NCI-H1105 treated with DMSO at 0.1 percent for 48 hours (cell line): Measurements from ENCODE around the gene RBM17.
A peak's percentile ranks its signal among the peaks of the same experiment; 100 is the strongest.
"Not testable (repeated sequence)": the region's sequence is repeated elsewhere in the genome, so short reads cannot be mapped to it uniquely, and the experiment has no call there.

ENCODE experiments used
- DNase-seq: peaks from one replicate; lab custom pipeline; 2025; lab: John Stamatoyannopoulos, UW

Gene RBM17

DNA sequence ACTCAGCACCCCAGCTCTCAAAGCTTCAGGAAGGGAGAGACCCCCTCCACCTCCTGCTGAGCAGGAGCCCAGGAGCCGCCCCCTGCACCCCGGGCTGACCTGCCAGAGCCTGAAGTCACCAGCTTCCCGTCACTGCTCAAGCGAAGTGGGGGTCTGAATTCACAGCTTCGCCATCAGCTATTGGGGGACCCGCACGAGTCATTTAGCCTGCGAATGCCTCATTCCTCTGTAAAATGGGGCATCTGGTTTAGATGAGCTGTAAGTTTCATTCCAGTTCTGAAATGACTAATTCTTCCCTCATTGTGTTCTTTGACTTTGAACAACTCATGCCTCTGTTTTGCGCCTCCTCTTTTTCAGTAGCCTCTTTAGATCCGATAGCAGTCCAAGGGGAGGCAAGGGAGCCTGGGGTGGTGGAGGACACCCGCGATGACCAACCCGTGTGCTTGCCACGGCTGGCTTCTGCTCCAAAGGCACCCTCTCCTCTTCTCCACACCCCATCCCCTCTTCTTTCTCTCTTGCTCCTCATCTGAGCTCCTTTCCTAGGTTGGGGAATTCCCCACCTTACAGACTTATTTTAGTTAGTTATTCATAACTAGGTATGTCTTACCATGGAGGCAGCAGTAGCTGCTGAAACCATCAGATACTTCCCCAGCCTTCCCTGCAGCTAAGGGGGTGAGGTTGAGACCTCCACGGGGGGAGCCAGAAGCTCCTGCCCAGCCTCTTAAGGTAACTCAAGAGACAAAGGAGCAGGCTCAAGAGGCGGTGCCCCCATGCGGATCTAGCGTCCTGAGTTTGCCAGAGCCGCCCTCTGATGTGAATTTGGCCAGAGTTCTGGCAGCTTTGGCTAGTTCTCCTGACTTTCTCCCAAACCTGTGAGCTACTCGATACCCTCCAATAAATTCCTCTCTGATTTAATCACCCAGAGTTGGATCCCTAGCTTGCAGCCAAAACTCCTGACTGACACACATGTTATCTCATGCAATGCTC lies 47.7 kb downstream of the RBM17 start:
- no peak for DNase-seq

DNA sequence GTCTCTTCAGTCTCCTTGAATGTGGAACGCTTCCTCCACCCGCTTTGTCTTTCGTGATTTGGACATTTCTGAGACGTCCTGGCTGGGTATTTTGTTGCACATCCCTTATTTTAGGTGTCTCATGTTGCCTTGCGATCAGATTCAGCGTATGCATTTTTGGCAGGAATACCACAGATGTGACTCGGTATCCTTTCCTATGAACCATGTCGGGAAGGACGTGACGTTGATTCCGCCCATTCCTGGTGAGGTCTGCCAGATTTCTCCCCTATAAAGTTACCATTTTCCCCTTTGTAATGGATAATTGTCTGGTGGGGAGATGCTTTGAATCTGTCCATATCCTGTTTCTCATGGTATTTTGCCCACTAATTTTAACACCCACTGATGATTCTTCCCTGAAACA lies 49.6 kb downstream of the RBM17 start:
- no peak for DNase-seq

DNA sequence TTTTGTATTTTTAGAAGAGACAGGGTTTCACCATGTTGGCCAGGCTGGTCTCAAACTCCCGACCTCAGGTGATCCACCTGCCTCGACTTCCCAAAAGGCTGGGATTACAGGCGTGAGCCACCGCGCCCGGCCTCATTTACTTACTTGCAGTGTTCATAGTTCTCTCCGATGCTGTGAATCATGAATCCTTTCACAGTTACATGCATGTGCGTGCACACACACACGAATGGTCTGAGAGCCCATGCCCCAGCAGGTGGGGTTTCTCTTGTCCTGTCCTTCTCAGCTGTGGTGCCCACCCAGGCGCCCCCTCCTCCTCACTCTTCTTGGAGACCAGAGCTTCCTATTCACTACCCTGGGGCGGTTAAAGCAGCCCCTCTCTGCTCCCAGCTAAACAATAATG lies 50.6 kb downstream of the RBM17 start:
- no peak for DNase-seq

DNA sequence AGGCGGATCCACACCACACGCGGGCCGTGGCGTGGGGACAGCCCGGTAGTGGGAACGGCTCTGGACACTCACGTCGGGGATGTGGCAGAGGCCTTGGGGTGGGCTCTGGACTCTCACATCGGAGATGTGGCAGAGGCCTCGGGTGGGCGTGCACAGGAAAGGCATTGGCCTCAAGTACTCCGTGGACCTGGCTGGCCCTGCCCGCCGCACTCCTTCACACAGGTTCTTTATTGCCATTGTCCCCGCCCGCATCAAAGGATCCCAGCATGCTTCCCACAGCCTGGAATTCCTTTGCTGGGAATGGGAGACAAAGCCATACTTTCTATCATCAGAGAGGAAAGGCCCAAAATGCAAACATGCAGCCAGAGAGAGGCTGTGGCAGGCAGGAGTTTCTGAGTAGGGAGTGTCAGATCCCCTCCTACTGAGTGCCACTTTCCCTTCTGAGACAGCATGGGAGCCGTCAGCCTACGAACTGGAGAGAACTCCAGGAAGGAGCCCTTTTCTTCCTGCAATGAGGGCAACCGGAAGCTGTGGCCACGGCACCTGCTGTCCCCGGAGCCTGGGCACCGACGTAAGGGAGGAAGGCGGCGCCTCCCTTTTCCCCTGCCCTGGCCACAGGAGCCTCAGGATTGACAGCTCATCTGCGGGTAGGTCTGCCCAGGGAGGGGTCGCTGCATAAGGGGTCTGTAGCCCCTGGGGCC lies 51.5 kb downstream of the RBM17 start:
- no peak for DNase-seq

DNA sequence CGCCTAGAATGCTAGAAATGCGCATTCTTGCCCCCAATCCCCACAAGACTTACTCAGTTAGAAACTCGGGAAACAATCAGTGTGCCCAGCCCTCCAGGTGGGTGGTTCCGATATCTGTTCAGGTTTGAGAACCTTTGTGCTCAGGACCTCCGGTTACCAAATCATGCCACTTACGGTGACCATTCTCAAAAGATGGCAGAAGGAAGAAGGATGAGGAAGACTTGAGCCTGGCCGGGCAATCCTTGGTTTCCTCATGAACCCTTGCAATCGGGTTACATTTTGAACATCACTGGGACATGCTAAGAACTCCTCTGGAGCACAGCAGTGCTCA lies 52.1 kb downstream of the RBM17 start:
- no peak for DNase-seq

DNA sequence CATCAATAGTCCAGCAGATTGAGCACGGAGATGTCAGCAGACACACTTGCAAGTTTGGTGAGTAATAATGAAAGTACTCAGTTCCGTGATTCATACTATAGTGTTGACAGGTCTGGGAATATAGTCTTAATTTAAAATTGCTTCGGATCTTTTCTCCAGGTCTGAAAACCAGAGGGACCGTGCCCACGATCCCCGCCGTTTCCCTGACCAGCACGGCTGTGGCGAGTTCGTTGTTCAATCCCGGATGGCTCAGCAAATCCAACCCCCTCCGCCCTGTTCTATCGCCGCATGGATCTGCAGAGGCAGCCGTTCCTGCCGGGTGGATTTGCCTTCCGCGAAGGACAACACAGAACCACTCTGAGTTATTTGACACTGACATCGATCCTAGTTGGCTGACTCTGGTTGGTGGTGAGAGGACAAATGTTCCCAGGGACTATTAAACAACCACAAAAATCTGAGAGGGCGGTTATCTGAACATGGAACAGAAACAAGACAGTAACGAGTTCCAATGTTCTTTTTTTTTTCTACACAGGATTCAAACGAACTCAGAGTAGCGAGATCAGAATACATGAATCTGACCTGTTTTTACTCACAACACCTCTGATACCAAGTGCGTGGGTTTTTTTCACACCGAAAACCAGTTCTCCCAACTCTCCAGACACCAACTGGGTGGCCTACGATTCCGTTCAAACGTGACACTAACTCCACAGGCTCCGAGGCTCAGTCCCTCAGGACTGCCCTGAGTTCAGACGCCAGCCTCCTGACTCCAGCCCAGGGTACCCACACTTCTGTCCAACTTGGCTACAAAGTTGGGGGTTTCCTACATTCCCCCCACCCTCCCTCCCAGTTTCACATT lies 52.7 kb downstream of the RBM17 start:
- no peak for DNase-seq

DNA sequence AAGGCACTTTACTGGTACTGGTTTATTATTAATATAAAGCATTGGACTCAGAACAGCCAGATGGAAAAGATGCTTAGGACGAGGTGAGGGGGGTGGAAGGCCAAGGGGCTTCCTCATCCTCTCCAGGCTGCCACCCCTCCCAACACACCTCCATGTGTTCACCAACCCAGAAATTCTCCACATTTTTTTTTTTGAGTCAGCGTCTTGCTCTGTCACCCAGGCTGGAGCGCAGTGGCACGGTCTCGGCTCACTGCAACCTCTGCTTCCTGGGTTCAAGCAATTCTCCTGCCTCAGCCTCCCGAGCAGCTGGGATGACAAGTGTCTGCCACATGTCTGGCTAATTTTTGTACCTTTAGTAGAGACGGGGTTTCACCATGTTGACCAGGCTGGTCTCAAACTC lies 53.4 kb downstream of the RBM17 start:
- DNase-seq, result not testable (repeated sequence)

DNA sequence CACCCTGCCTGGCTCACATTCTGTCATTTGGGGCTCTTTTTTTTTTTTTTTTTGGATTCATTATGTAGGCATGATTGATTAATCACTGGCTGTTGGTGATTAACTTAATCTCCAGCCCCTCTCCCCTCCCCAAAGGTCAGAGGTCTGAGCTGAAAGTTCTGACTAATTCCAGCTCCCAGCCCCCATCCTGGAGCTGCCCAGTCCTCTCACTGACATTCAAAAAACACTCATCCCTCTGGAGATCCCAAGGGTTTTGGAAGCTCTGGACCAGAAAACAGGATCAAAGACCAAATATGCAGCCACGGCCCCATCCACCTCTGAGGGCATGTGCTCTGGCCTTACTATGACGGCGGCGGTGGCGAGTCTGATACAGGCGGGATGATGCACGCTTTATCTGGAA lies 53.8 kb downstream of the RBM17 start:
- DNase-seq, result no peak

DNA sequence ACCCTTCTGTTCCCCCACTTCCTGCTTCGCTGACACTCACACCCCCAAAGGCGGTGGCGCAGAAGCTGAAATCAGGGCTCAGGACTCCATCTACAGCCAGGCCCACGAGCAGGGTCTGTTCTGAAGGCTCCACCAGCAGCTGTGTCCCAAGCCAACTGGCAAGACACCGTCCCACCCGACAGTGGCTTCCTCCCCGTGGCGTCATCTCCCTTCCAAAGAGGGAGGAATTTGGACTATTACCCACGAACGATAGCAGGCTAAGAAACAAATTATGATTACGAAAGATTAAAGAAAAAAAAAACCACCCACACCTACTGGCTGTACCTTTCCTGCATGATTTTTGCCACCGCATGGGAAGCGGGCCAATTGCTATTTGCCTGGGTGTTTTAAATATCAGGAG lies 54.3 kb downstream of the RBM17 start:
- DNase-seq, result no peak

DNA sequence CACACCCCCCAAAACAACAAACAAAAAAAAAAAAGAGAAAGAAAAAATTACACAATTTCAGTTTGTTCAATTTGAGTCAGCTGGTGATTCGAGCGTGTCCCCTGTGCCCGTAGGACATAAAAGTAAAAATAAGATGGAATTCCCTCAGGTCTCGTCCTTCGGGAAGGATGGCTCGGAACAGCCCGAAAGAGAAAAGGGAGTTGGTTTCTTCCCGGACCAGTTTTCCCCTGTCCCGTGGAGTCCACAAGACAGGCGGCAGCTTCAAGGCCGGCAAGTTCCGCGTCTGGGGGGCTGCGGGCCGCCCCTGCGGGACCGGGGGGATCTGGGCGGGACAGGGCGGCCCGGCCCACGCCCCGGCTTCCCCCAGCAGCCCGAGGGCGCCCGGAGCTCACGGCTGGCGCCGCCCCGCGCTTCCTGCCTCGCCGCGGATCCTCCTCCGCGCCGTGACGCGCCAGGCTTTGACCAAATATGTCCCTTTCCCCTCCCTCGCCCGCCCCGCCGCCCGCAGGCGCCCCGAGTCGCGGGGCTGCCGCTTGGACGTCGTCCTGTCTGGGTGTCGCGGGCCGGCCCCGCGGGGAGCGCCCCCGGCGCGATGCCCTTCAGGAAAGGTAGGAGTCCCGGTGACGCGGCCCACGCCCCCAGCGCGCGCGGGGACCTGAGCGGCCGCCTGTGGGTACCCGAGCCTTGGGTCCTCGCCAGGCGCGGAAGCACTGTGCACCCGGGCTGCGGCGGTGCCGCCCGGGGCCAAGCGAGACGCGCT lies 55.8 kb downstream of the RBM17 start:
- peak; percentile 2 for DNase-seq

DNA sequence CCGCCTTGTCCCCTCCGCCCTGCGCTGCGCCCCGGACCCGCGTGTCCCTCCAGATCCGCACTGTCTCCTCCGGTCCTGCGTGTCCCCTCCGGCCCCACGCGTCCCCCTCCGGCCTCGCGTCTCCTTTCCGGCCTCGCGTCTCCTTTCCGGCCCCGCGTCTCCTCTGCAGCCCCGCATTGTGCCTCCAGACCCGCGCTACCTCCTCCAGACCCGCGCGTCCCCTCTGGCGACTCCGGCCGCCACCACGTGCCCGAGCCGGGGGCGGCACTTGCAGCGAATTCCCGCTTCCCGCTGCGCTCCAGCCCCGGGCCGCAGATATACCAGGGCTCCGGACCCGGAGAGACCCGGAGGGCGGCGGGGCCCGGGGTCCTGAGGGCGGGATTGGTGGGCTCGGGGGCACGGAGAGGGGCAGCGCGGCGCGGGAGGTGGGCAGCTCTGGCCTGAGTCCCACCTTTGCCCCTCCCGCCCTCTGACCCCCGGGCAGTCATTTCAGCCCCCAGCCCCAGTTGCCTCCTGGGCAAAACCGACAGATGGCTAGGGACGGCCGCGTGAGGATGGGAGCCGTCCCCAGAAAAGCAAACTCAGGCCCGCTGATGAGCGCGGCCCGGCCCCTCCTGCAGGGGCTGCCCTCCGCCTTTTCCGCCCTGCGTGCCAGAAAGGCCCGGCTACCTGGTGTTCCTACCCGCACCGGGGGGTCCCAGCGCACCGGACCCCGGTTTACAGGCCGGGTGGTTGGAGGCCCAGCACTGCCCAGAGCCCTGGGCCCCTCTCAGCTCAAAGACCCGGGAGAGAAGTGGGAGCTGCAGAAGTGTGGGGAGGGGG lies 56.5 kb downstream of the RBM17 start:
- no peak for DNase-seq

DNA sequence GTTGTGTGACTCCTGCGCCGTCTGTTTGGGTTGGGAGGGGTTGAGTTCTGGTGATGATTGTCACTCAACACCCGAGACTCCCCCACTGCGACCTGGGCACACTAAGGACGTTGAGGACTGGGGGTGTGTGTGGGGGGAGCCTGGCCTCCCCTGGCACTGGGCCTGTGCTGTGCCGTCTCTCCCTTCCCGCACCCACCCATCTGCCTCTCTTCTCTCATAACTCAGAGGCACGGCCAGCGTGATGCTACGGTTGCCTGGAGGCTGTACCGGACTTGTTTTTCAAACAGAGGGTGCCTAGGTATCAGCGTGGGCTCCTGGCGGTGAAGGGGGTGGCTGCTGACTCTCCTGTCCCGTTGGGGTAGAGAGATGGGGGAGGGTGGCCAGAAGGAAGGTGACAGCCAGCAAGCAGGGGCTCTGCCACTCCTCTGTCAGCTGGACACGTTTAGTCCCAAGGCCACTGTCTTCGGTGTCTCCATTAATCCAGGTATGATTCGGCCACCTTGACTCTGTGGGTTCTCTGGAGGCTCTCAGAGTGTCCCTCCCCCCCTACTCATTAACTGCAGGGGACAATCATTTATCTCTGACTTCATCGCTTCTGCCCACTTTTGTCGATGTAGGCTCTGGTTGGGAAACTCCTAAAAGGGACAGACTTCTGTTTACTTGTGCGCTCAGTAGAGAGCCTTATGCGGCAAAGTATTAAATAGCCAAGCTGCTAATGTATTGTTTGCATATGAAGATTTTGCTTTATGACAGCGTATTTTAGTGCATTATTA lies 57.4 kb downstream of the RBM17 start:
- no peak for DNase-seq

DNA sequence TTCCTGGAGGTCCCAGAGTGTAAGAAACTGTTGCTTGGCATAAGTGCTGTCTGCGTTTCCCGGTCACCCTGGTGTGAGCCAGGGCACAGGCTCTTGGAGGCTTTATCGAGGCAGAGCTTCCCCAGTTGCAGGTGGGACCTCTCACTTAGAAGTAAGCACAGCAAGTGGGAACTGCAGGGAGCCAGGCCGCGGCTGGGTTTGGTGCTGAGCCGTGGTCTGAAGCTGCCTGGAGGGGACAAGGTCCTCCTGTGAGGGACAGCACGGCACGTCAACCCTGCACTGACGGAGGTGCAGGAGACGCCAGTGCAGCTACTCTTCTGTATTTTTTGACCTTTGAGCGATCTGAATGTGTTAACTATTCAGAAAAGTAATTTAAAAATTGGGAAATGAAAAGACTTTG lies 58.1 kb downstream of the RBM17 start:
- no peak for DNase-seq

DNA sequence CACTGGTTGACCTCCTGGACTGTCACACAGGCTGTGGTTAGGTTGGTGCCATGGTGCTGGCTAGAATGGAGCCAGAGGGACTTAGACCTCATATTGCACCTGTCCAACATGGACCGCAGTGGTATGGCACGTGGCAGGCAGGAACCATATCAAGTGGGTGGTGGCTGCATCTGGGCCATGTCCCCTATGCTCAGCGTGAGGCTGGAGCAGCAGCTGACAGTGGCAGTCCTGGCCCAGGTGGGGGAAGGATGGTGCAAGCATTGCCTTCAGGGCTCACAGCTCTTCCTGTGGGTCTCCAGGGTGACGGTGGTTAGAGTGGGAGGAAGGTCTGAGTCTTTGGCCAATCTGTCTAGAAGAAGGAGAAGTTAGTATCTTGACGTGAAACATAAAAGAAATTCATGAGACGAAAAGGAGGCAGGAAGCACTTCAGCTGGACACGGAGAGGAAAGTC lies 59.4 kb downstream of the RBM17 start:
- DNase-seq, result no peak

DNA sequence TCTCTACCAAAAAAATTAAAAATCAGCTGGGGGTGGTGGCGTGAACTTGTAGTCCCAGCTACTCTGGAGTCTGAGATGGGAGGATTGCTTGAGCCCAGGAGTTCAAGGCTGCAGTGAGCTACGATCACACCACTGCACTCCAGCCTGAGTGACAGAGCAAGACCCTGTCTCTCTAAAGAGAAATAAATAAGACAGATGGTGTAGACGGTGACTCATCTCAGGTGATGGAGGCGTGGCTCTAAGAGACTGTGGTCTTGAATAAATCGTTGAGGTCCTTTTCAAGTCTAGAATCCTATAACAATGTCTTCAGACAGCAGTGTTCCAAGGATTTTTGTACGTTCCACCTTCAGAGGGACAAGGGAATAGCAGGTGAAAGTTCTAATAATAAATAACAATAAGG lies 60.1 kb downstream of the RBM17 start:
- DNase-seq, result no peak

DNA sequence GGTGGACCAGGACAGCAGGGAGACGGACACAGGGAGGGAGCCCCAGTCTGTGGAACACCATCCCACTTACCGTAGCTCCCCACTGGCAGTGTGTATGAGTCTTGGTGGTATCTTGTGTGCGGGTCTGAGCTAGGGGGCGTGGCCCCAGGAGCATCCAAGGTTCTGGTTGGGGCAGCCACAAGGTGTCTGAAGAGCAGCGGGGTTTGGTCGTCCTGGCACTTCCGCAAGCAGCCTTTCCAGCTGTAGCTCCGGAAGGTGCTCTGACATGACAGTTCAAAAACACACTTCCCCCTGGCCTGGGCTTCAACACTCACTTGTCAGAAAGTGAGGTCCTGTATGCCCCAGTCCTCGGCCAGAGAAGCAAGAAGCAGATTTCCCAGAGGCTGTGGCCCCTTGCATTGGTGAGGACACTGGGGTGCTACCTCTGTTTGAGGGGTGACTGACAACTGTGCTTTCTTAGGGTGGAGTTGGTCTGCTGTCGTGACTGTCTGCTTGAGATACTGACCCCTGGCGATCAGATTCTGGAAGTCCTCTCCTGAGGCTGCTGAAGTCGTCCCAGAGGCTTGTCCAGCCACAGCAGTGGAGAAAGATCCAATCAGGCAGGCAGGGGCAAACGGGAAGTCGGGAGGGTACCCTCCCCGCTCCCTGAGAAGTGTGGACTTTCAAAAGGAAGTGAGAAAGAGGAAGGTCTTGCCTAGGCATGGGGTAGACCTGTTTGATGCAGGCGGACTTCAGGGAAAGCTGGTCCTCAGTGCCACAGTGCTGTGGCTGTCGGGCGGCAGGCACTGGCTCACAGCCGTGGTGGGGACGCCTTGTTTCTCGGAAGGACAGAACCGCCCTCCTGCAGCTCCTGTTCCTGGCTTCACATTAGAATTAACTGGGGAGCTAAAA lies 62.5 kb downstream of the RBM17 start:
- DNase-seq, result no peak

DNA sequence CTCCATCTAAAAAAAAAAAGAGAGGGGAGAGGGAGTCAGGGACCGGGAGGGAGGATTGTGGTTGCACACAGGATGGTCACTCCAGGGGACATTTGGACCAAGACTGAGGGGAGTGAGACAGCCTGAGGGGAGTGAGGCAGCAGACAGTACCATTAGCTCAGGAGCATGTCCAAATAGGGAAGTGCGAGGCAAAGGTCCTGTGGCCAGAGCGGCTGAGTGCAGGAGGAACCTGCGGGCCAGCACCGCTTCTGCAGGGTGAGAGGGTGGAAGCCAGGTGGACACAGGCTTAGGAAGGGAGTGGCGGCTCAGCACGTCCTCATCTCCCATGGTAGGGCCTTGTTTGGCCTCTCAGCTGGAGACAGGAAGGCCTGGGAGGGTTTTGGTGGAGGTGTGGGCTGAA lies 65.0 kb downstream of the RBM17 start:
- no peak for DNase-seq

DNA sequence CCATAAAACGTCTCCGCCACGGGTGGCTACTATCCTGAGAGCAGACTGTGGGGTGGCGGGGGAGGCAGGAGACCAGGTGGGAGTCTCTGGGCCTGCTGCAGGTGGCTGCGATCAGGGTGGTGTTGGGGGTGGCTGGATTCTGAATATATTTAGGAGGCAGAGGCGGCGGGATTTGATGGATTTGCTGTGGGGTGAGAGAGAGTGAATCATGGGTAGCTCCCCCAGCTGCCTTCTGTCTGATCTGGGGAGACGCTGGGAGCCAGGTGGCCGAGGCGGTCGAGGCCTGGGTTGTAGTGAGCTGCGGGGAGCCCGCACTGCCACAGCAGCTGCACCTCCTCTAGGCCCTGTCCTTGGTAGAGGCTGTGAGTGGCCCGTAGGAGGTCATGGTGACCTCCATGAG lies 65.7 kb downstream of the RBM17 start:
- no peak for DNase-seq

DNA sequence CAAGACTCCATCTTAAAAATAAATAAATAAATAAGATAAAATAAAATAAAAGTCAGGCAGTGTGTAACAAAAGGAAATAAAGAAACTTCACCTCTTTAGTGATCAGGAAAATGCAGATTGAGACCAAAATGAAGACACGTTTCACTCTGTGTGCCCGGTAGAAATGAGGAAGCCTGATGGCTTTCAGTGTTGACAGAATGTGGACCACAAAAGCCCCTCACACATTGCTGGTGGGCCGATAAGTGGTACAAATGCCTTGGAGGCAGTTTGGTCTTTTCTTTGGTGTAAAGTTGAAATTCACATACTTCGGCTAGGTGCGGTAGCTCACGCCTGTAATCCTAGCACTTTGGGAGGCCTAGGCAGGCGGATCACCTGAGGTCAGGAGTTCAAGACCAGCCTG lies 69.4 kb downstream of the RBM17 start:
- no peak for DNase-seq
